DOHH2 (cell line): ENCODE data around the gene TPSG1.

Source experiments
- H3F3A ChIP-seq: fragments of 200-600 bp; sonication (generic), shearing (Covaris generic); 2 replicates; pipeline ENCODE4 v1.6.0; 2016; ENCODE audit warnings: antibody characterized with exemption, mild to moderate bottlenecking; ENCODE audit not compliant: control insufficient read depth, insufficient read depth
- H3K27ac ChIP-seq: fragments of 200-600 bp; sonication (generic); 2 replicates; pipeline ENCODE4 v1.5.1; 2014; ENCODE audit warnings: low read depth, mild to moderate bottlenecking, low read length, moderate library complexity
- H3K27me3 ChIP-seq: fragments of 200-600 bp; sonication (generic); 2 replicates; pipeline ENCODE4 v1.6.1; 2014; ENCODE audit warnings: mild to moderate bottlenecking, low read length, mixed read lengths; ENCODE audit not compliant: control insufficient read depth
- H3K36me3 ChIP-seq: fragments of 200-600 bp; sonication (generic); 2 replicates; pipeline ENCODE4 v1.6.1; 2014; ENCODE audit warnings: mild to moderate bottlenecking, low read length, moderate library complexity, mixed read lengths; ENCODE audit not compliant: control insufficient read depth
- H3K4me1 ChIP-seq: fragments of 200-600 bp; sonication (generic); 2 replicates; pipeline ENCODE4 v1.6.1; 2014; ENCODE audit warnings: mild to moderate bottlenecking, low read length, mixed read lengths; ENCODE audit not compliant: control insufficient read depth
- H3K4me2 ChIP-seq: fragments of 200-600 bp; sonication (generic); 2 replicates; pipeline ENCODE4 v1.6.0; 2014; ENCODE audit warnings: mild to moderate bottlenecking, low read length, moderate library complexity
- H3K4me3 ChIP-seq: fragments of 200-600 bp; sonication (generic); 2 replicates; pipeline ENCODE4 v1.5.1; 2014; ENCODE audit warnings: mild to moderate bottlenecking, low read length, mixed read lengths
- H3K79me2 ChIP-seq: fragments of 200-600 bp; sonication (generic); 2 replicates; pipeline ENCODE4 v1.6.1; 2014; ENCODE audit warnings: mild to moderate bottlenecking, low read length, mixed read lengths; ENCODE audit not compliant: control insufficient read depth
- H3K9me2 ChIP-seq: fragments of 200-600 bp; sonication (generic); replicated peaks from 2 replicates; pipeline ENCODE4 v1.6.1; 2014; ENCODE audit warnings: mild to moderate bottlenecking, low read length, mixed read lengths; ENCODE audit not compliant: control insufficient read depth
- H3K9me3 ChIP-seq: fragments of 200-600 bp; sonication (generic); 2 replicates; pipeline ENCODE4 v1.6.1; 2014; ENCODE audit warnings: antibody characterized with exemption, low read length, mixed read lengths; ENCODE audit not compliant: control insufficient read depth, insufficient read depth
- H4K20me1 ChIP-seq: fragments of 200-600 bp; sonication (generic); 2 replicates; pipeline ENCODE4 v1.6.0; 2014; ENCODE audit warnings: low read depth, mild to moderate bottlenecking, antibody characterized with exemption, low read length, moderate library complexity; ENCODE audit not compliant: control insufficient read depth, insufficient read depth
- EZH2phosphoT487 ChIP-seq: fragments of 200-600 bp; sonication (generic); IDR thresholded peaks from 2 replicates; pipeline ENCODE4 v1.6.1; 2017; ENCODE audit warnings: borderline replicate concordance, mild to moderate bottlenecking, antibody characterized with exemption, low read length, moderate library complexity, mixed read lengths
- TF ChIP-seq, protein P1 (sequence below): fragments of 200-600 bp; sonication (generic); IDR thresholded peaks from one replicate; pipeline ENCODE4 v1.5.1; 2014; ENCODE audit warnings: antibody characterized with exemption, mild to moderate bottlenecking, low read depth, low read length; ENCODE audit not compliant: poor library complexity, severe bottlenecking

TPSG1 gene

DNA sequence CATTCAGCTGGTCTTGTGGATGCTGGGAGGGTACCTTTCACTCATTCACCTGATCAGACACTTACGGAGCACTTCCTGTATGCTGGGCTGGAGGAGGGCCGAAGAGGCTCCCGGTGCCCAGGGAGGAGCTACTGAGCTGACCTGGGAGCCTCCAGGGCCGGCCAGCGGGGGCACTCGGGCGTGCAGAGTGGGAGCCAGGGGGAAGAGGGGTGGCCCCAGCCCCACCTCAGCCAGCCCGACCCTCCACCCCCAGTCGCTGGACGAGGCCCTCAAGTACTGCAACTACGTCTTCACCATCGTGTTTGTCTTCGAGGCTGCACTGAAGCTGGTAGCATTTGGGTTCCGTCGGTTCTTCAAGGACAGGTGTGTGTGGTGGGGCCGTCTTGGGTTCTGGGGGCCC lies 10.3 kb downstream of the TPSG1 start:
- Histone ChIP-seq H3K79me2 (no peaks in the 10 kb centered on the region), H3K27ac (no peak overlapping the region), H3K4me2 (no peak overlapping the region), H3K27me3 (no peaks in the 10 kb centered on the region), H3K4me1 (no peaks in the 10 kb centered on the region), H3F3A (no peaks in the 10 kb centered on the region), H3K9me3 (no peaks in the 10 kb centered on the region), H3K9me2 (no peaks in the 10 kb centered on the region), H3K36me3 (no peaks in the 10 kb centered on the region), H4K20me1 (no peaks in the 10 kb centered on the region), H3K4me3 (no peak overlapping the region)
- no peak for TF ChIP-seq EZH2phosphoT487
- TF ChIP-seq, protein P1, sequence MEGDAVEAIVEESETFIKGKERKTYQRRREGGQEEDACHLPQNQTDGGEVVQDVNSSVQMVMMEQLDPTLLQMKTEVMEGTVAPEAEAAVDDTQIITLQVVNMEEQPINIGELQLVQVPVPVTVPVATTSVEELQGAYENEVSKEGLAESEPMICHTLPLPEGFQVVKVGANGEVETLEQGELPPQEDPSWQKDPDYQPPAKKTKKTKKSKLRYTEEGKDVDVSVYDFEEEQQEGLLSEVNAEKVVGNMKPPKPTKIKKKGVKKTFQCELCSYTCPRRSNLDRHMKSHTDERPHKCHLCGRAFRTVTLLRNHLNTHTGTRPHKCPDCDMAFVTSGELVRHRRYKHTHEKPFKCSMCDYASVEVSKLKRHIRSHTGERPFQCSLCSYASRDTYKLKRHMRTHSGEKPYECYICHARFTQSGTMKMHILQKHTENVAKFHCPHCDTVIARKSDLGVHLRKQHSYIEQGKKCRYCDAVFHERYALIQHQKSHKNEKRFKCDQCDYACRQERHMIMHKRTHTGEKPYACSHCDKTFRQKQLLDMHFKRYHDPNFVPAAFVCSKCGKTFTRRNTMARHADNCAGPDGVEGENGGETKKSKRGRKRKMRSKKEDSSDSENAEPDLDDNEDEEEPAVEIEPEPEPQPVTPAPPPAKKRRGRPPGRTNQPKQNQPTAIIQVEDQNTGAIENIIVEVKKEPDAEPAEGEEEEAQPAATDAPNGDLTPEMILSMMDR, result no peak

DNA sequence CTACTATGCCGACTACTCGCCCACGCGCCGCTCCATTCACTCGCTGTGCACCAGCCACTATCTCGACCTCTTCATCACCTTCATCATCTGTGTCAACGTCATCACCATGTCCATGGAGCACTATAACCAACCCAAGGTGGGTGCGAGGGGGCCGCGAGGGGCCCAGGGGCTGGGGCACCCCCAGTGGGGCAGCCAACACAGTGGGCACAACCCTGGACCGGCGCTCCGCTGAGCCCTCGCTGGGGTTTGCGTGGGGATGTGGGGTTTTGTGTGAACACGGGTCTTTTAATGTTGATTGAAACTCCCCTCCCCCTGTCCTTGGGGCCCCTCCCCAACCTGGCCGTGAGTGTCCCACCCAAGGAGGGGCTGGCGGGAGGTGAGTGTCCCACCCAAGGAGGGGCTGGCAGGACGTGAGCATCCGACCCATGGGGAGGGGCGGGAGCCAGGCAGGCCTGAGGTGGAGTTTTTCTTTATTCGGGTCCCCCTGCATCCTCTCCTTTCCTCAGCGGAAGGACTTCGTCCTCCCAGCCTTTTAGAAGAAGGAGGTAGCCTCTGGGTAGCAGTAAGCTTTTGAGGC lies 11.2 kb downstream of the TPSG1 start:
- H4K20me1 ChIP-seq, result no peaks in the 10 kb centered on the region
- H3K4me2 ChIP-seq, result no peak overlapping the region
- H3K27me3 ChIP-seq, result no peaks in the 10 kb centered on the region
- no peaks in the 10 kb centered on the region for H3K9me3 ChIP-seq
- H3F3A ChIP-seq, result no peaks in the 10 kb centered on the region
- no peaks in the 10 kb centered on the region for H3K79me2 ChIP-seq
- TF ChIP-seq, protein P1, result no peak
- TF ChIP-seq EZH2phosphoT487, result no peak
- H3K27ac ChIP-seq, result no peak overlapping the region
- H3K36me3 ChIP-seq, result no peaks in the 10 kb centered on the region
- no peak overlapping the region for H3K4me3 ChIP-seq
- no peaks in the 10 kb centered on the region for H3K9me2 ChIP-seq
- no peaks in the 10 kb centered on the region for H3K4me1 ChIP-seq

DNA sequence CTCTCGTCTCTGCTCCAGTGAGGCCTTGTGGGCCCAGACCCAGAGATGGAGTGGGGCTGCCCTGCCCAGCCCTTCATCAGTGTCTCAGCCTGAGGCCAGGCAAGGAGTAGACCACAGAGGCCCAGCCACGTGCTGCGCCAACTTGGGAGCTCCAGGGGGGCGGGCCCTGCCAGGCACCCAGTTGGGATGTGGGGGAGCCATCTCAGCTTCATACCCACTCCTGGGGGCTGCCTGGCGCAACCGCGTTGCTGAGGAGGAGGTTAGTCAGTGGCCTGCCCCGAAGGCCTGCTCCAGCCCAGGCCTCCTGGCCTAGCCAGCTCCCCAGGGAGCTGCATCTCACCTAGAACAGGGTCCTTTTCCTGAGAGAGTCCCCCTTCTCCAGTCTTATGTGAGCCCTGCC lies 11.8 kb downstream of the TPSG1 start:
- no peak for TF ChIP-seq EZH2phosphoT487
- TF ChIP-seq, protein P1, result no peak
- no peaks in the 10 kb centered on the region for H3K36me3 ChIP-seq
- H3K4me3 ChIP-seq, result no peak overlapping the region
- no peaks in the 10 kb centered on the region for H3K9me2 ChIP-seq
- no peaks in the 10 kb centered on the region for H3K9me3 ChIP-seq
- H3K4me1 ChIP-seq, result no peaks in the 10 kb centered on the region
- no peak overlapping the region for H3K4me2 ChIP-seq
- H3K79me2 ChIP-seq, result no peaks in the 10 kb centered on the region
- H3K27me3 ChIP-seq, result no peaks in the 10 kb centered on the region
- no peak overlapping the region for H3K27ac ChIP-seq
- H4K20me1 ChIP-seq, result no peaks in the 10 kb centered on the region
- no peaks in the 10 kb centered on the region for H3F3A ChIP-seq
